GM13977 (cell line): ENCODE results near the gene RABAC1.

Experiments used
- DNase-seq: peaks from one replicate; pipeline ENCODE4 v3.0.0; 2012; ENCODE audit warnings: low spot score
- in situ Hi-C: fragments of 300-500 bp; cut with MboI; formaldehyde crosslinking; loops from one replicate; pipeline ENCODE4 v1.12.0; 2022; ENCODE audit warnings: low sequenced_read_pairs, low pct_unique_long_range_greater_than_20kb, mixed read lengths, inconsistent platforms; ENCODE audit not compliant: unreplicated experiment
- TF ChIP-seq, protein P1 (sequence below): IDR thresholded peaks from 2 replicates; pipeline ENCODE4 v1.5.1; 2012; ENCODE audit warnings: mild to moderate bottlenecking, control low read depth; ENCODE audit not compliant: insufficient read depth; ENCODE audit errors: extremely low read depth, missing control alignments

Gene RABAC1

GRCh38 chr19:41925208-41926003 is 33.7 kb downstream of the RABAC1 start:
- TF ChIP-seq, protein P1, sequence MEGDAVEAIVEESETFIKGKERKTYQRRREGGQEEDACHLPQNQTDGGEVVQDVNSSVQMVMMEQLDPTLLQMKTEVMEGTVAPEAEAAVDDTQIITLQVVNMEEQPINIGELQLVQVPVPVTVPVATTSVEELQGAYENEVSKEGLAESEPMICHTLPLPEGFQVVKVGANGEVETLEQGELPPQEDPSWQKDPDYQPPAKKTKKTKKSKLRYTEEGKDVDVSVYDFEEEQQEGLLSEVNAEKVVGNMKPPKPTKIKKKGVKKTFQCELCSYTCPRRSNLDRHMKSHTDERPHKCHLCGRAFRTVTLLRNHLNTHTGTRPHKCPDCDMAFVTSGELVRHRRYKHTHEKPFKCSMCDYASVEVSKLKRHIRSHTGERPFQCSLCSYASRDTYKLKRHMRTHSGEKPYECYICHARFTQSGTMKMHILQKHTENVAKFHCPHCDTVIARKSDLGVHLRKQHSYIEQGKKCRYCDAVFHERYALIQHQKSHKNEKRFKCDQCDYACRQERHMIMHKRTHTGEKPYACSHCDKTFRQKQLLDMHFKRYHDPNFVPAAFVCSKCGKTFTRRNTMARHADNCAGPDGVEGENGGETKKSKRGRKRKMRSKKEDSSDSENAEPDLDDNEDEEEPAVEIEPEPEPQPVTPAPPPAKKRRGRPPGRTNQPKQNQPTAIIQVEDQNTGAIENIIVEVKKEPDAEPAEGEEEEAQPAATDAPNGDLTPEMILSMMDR: no peak
- in situ Hi-C loops: no loop called here
- DNase-seq: no peak

DNA sequence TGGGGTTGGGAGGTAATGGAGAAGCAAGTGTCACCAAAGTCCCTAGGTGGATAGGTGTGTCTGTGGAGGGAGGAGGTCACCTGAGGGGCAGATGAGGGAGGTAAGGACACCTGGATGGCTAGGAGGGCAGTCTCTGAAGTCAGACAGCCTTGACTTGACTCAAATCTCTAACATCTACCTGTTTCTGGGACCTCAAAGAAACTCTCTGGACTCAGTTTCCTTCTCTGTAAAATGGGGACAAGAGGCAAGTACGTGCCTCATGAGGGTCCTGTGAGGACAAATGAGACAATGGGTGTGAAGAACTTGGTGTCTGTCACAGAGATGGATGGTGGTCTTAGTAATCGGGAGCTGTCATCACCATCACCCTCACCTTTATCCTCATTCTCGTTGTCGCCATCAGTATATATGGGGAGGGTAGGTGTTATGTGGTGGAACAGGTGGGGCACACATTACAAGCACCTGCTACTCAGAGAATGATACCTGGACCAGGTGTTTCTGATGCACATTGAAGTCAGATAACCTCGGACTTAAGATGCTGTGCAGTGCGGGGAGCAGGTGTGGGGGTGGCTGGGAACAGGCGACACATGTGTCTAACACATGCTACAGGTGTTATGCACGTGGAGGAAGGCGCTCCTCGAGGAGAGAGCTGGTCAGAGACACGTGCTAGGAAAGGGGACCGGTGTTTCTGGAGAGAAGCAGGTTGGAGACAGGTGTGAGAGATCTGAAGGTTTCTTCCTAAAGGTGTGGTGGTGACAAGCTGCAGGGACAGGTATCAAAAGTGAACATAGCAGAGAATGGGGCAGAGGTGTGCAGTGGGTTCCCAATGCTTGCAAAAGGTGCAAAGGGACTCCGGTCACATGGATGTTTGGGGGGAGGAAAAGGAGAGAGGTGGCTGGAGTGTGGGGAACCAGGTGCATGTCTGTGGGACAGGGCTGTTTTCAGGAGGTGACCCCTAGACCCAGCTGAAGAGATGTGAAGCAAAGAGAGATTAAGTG is 34.7 kb downstream of the RABAC1 start:
- TF ChIP-seq, protein P1: no peak
- no peak for DNase-seq
- in situ Hi-C loops: no loop called here

- TF ChIP-seq, protein P1: no peak
- in situ Hi-C loops: no loop called here
- DNase-seq: no peak
Measured at GRCh38 chr19:41923045-41923788, 35.9 kb downstream of the RABAC1 start.

DNA sequence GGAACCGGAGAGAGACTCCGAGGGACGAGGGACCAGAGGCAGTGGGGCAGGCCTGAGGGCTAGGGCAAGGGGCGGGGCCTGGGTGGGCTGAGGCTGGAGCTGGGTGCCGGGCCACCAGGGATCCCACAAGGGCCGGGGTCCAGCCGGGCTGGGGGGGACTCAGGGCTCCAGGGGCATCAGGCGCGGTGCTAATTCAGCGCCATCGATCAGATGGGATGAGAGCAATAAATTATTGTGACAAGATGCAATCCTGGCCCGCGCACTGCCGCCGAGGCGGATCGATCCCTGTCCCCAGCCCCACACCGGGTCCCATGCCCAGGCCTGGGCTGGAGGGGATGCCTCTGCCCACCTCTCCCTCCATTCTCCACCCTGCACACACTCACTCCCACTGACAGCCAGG is 36.5 kb downstream of the RABAC1 start:
- TF ChIP-seq, protein P1: no peak
- DNase-seq: no peak
- in situ Hi-C loops: no loop called here

DNA sequence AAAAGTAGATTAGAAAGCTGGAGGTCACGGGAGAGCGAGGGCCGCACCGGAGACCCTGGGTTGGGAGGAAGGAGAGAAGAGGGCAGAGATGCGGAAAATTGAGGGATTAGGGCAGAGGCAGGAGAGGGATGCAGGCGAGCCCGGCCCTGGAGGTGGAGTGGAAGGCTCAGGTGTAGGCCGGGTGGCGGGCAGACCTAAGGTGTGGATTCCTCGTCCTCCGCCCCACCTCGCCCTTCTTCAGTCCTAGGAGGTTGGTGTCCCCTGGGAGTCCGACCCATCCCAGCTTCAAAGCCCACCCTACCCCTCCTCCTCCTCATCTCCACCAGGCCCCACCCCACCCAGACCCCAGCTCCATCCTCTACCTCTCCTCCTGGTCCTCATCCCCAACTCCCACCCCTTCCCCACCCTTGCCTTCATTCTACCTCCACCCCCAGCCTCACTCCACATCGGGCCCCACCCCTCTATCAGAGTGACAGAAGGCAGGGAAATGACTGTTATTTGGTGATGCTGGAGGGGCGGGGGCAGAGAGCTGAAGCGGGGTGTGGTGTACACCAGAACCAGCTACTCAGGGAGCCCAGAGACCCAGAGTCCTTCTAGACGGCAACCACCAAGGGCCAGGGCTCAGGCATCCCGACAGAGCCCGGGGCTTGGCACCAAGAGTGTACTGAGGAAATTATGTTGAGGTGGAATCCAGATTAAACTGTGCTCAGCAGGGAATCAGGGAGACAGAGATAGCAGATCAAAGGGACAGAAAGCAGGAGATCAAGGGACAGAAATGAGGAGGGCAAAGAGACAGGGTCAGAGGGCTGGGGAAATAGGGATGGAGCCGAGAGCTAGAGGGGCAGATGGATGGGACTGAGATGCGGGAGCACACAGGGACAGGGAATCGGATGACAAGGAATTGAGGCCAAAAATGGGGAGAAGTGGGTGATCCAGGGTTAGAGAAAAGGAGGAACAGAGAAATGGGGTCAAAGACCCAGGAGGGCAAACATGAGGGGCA is 37.2 kb downstream of the RABAC1 start:
- TF ChIP-seq, protein P1: no peak
- DNase-seq: no peak
- in situ Hi-C loops: no loop called here
